Endothelial cell (in vitro differentiated cells): ENCODE data around the gene CKS1B. TPM values are rescaled to one million over a fixed set of nuclear protein-coding genes. Genes with fewer than 3 reads are reported as not detected.

Experiments used
- DNase-seq: peaks from one replicate; pipeline ENCODE4 v3.0.0; 2021; ENCODE audit warnings: low spot score
- H3K27ac Mint-ChIP-seq: one replicate; pipeline ENCODE4 v1.8.0; 2021; ENCODE audit warnings: mixed read lengths, inconsistent platforms; ENCODE audit not compliant: unreplicated experiment
- H3K27me3 Mint-ChIP-seq: one replicate; pipeline ENCODE4 v1.8.0; 2021; ENCODE audit warnings: mild to moderate bottlenecking, moderate library complexity, mixed read lengths, inconsistent platforms; ENCODE audit not compliant: unreplicated experiment
- H3K36me3 Mint-ChIP-seq: one replicate; pipeline ENCODE4 v1.8.0; 2021; ENCODE audit warnings: mild to moderate bottlenecking, low read depth, mixed read lengths, inconsistent platforms; ENCODE audit not compliant: unreplicated experiment
- H3K4me1 Mint-ChIP-seq: one replicate; pipeline ENCODE4 v1.8.0; 2021; ENCODE audit warnings: mild to moderate bottlenecking, mixed read lengths, inconsistent platforms; ENCODE audit not compliant: unreplicated experiment
- H3K4me3 Mint-ChIP-seq: one replicate; pipeline ENCODE4 v1.8.0; 2021; ENCODE audit warnings: mild to moderate bottlenecking, mixed read lengths, inconsistent platforms; ENCODE audit not compliant: unreplicated experiment
- H3K9me3 Mint-ChIP-seq: one replicate; pipeline ENCODE4 v1.8.0; 2021; ENCODE audit warnings: mixed read lengths, inconsistent platforms; ENCODE audit not compliant: unreplicated experiment
- total RNA-seq: library from RNA; stranded (reverse); fragmentation: NEBNext Ultra II Directional; extraction: Animal tissue kit (Norgen Biotek cat#: 25700); gene quantifications from one replicate; pipeline ENCODE4 v1.2.1, GENCODE V29; 2021; ENCODE audit not compliant: unreplicated experiment
- TF ChIP-seq, protein P1 (sequence below): fragments of 200-600 bp; sonication (generic); IDR thresholded peaks from one replicate; pipeline ENCODE4 v1.5.0; 2021; ENCODE audit warnings: antibody characterized with exemption; ENCODE audit not compliant: unreplicated experiment

Gene CKS1B
- total RNA-seq, 1 donor from 2014 or later: 48.3 TPM

DNA sequence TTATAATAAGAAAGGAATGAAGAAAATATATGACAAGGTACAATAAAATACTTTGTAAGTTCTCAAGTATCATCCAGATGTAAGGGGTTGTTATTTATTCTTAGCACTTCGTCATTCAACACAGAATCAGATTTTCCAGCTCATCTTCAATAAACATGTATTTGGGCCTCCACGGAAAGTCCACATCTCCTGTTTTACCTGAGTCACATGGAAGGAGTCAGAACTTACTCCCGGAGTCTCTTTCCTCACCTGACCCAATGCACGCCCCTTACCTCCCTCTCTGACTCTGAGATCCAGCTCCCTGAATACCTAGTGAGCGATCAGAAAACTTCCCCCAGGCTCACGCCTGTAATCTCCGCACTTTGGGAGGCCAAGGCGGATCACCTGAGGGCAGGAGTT is 36.5 kb upstream of the CKS1B start:
- no peaks in the 10 kb centered on the region for H3K36me3 Mint-ChIP-seq
- DNase-seq: no peak
- TF ChIP-seq, protein P1, sequence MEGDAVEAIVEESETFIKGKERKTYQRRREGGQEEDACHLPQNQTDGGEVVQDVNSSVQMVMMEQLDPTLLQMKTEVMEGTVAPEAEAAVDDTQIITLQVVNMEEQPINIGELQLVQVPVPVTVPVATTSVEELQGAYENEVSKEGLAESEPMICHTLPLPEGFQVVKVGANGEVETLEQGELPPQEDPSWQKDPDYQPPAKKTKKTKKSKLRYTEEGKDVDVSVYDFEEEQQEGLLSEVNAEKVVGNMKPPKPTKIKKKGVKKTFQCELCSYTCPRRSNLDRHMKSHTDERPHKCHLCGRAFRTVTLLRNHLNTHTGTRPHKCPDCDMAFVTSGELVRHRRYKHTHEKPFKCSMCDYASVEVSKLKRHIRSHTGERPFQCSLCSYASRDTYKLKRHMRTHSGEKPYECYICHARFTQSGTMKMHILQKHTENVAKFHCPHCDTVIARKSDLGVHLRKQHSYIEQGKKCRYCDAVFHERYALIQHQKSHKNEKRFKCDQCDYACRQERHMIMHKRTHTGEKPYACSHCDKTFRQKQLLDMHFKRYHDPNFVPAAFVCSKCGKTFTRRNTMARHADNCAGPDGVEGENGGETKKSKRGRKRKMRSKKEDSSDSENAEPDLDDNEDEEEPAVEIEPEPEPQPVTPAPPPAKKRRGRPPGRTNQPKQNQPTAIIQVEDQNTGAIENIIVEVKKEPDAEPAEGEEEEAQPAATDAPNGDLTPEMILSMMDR: no peak
- H3K4me1 Mint-ChIP-seq: peaks cover 37% of the 10 kb centered on the region
- peak overlapping the region; percentile 93 for H3K4me3 Mint-ChIP-seq
- peak overlapping the region; percentile 99 for H3K27ac Mint-ChIP-seq
- H3K9me3 Mint-ChIP-seq: no peaks in the 10 kb centered on the region
- H3K27me3 Mint-ChIP-seq: peaks cover 17% of the 10 kb centered on the region

- no peaks in the 10 kb centered on the region for H3K9me3 Mint-ChIP-seq
- peak overlapping the region; percentile 81 for H3K27ac Mint-ChIP-seq
- TF ChIP-seq, protein P1: no peak
- peak overlapping the region; percentile 18 for H3K4me3 Mint-ChIP-seq
- no peak for DNase-seq
- peaks cover under 1% of the 10 kb centered on the region for H3K36me3 Mint-ChIP-seq
- H3K4me1 Mint-ChIP-seq: peaks cover 39% of the 10 kb centered on the region
- H3K27me3 Mint-ChIP-seq: peaks cover 20% of the 10 kb centered on the region
Measured at GRCh38 chr1:154938604-154939399, 35.7 kb upstream of the CKS1B start.

DNA sequence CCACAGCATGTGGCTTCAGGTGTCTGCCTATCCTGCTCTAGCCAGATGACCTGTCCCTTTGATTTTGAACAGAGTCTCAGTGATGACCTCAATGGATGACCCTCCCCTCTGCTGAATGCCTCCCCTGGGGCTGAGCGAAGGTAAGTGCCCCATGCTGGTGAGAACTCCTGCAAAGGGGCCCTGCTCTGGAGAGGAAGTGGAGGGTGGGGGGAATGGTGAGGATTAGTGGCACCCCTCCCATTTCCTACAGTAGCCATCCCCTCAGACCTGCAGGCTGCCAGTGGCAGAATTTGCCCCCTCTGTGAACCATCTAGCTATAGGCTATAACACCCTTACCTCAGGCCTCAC is 34.3 kb upstream of the CKS1B start:
- no peak for DNase-seq
- peaks cover 39% of the 10 kb centered on the region for H3K4me1 Mint-ChIP-seq
- H3K27me3 Mint-ChIP-seq: peaks cover 20% of the 10 kb centered on the region
- H3K4me3 Mint-ChIP-seq: no peak overlapping the region
- H3K9me3 Mint-ChIP-seq: no peaks in the 10 kb centered on the region
- peaks cover 5% of the 10 kb centered on the region for H3K36me3 Mint-ChIP-seq
- H3K27ac Mint-ChIP-seq: no peak overlapping the region
- TF ChIP-seq, protein P1: no peak

DNA sequence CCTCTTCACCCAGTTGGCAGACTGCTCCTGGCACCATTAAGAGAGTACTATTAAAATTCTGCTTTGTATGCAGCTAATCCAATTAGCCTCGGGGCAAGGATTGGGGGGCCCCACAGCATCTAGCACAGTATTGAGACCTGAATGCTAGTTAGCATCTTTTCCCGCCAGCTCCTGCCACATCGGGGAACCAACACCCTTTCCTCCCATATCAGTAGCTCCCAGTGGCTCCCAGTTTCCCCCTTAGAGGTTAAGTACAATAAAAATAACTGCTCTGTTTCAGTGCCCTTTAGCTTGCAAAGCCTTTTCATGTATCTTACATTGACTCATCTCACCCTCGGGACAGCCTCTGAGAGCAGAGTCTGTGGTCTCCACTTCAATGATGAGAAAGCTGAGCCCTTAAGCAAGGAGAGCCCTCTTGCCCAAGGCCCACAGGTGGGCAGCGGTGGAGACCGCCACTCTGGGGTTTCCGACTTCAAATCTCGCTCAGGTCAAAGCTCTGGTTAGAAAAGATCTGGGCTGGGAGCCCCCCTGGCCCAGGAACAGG is 33.8 kb upstream of the CKS1B start:
- H3K9me3 Mint-ChIP-seq: no peaks in the 10 kb centered on the region
- TF ChIP-seq, protein P1: no peak
- H3K27me3 Mint-ChIP-seq: peaks cover 20% of the 10 kb centered on the region
- peaks cover 5% of the 10 kb centered on the region for H3K36me3 Mint-ChIP-seq
- H3K4me1 Mint-ChIP-seq: peaks cover 39% of the 10 kb centered on the region
- H3K27ac Mint-ChIP-seq: peak overlapping the region; percentile 52
- no peak for DNase-seq
- H3K4me3 Mint-ChIP-seq: peak overlapping the region; percentile 47
